GM19395 (cell line): ENCODE results near the gene CAPN2.
A peak's percentile ranks its signal among the peaks of the same experiment; 100 is the strongest.

ENCODE experiments used
- ATAC-seq: cut with Tn5 transposase; IDR thresholded peaks from one replicate; pipeline ENCODE4 v1.9.1; 2021; ENCODE audit warnings: mild to moderate bottlenecking, moderate library complexity; ENCODE audit not compliant: unreplicated experiment

Gene CAPN2

GRCh38 chr1:223712194-223712849 is at the start of gene CAPN2:
CAPN2 (plus strand) TSS chr1:223712539; CDS start chr1:223712641, 102 bp downstream.
- peak; percentile 62 for ATAC-seq

- no peak for ATAC-seq
Observed at GRCh38 chr1:223662943-223663342, 49.4 kb upstream of the CAPN2 start.

- no peak for ATAC-seq
Observed at GRCh38 chr1:223664106-223664505, 48.2 kb upstream of the CAPN2 start.

GRCh38 chr1:223665592-223666312 is 46.6 kb upstream of the CAPN2 start, which contains the start of gene CAPN8:
CAPN8 (minus strand) TSS chr1:223665701; CDS start chr1:223665646, 55 bp downstream.
- ATAC-seq, result no peak

GRCh38 chr1:223667484-223668182 is 44.7 kb upstream of the CAPN2 start:
- no peak for ATAC-seq

- ATAC-seq, result no peak
Observed at GRCh38 chr1:223669003-223669795, 43.1 kb upstream of the CAPN2 start.

- ATAC-seq, result no peak
Observed at GRCh38 chr1:223670458-223671159, 41.7 kb upstream of the CAPN2 start.

GRCh38 chr1:223674119-223674890 is 38.0 kb upstream of the CAPN2 start:
- ATAC-seq, result no peak

- ATAC-seq, result no peak
Observed at GRCh38 chr1:223678841-223679240, 33.5 kb upstream of the CAPN2 start.

GRCh38 chr1:223680188-223680587 is 32.2 kb upstream of the CAPN2 start:
- ATAC-seq, result no peak

- ATAC-seq, result no peak
Observed at GRCh38 chr1:223682502-223682901, 29.8 kb upstream of the CAPN2 start.

- ATAC-seq, result peak; percentile 73
Observed at GRCh38 chr1:223683586-223684487, 28.5 kb upstream of the CAPN2 start.

- ATAC-seq, result no peak
Observed at GRCh38 chr1:223684488-223684792, 27.9 kb upstream of the CAPN2 start.

- ATAC-seq, result no peak
Observed at GRCh38 chr1:223691121-223691520, 21.2 kb upstream of the CAPN2 start.

- no peak for ATAC-seq
Observed at GRCh38 chr1:223695014-223695548, 17.3 kb upstream of the CAPN2 start.

- ATAC-seq, result no peak
Observed at GRCh38 chr1:223695941-223696340, 16.4 kb upstream of the CAPN2 start.

GRCh38 chr1:223700388-223700918 is 11.9 kb upstream of the CAPN2 start:
- ATAC-seq, result no peak

GRCh38 chr1:223700942-223701637 is 11.2 kb upstream of the CAPN2 start:
- ATAC-seq, result no peak
